Ishikawa (cell line): ENCODE results near the gene HSPBP1.

Experiments used
- CEBPB ChIP-seq: IDR thresholded peaks from 2 replicates; pipeline ENCODE4 v1.6.1; 2012
- CREB1 ChIP-seq: IDR thresholded peaks from 2 replicates; pipeline ENCODE4 v1.6.1; 2012; ENCODE audit warnings: low read depth
- EGR1 ChIP-seq: IDR thresholded peaks from 2 replicates; pipeline ENCODE4 v1.6.1; 2012
- EP300 ChIP-seq: IDR thresholded peaks from 2 replicates; pipeline ENCODE4 v1.6.1; 2012; ENCODE audit warnings: borderline replicate concordance
- FOXM1 ChIP-seq: IDR thresholded peaks from 2 replicates; pipeline ENCODE4 v1.6.1; 2012; ENCODE audit warnings: low read depth, borderline replicate concordance
- MAX ChIP-seq: IDR thresholded peaks from 2 replicates; pipeline ENCODE4 v1.6.1; 2012
- NFIC ChIP-seq: IDR thresholded peaks from 2 replicates; pipeline ENCODE4 v1.6.1; 2012
- RAD21 ChIP-seq: IDR thresholded peaks from 2 replicates; pipeline ENCODE4 v1.6.1; 2012; ENCODE audit warnings: low read depth
- REST ChIP-seq: IDR thresholded peaks from 2 replicates; pipeline ENCODE4 v1.6.1; 2012; ENCODE audit warnings: low read depth, mild to moderate bottlenecking
- TAF1 ChIP-seq: IDR thresholded peaks from 2 replicates; pipeline ENCODE4 v1.6.1; 2012; ENCODE audit warnings: low read depth, mild to moderate bottlenecking
- TCF12 ChIP-seq: IDR thresholded peaks from 2 replicates; pipeline ENCODE4 v1.6.1; 2012; ENCODE audit warnings: low read depth
- TEAD4 ChIP-seq: IDR thresholded peaks from 2 replicates; pipeline ENCODE4 v1.6.1; 2012
- USF1 ChIP-seq: IDR thresholded peaks from 2 replicates; pipeline ENCODE4 v1.6.1; 2012
- YY1 ChIP-seq: IDR thresholded peaks from 2 replicates; pipeline ENCODE4 v1.6.1; 2012; ENCODE audit warnings: low read depth
- ZBTB7A ChIP-seq: IDR thresholded peaks from 2 replicates; pipeline ENCODE4 v1.6.1; 2012; ENCODE audit warnings: low read depth

Gene HSPBP1

GRCh38 chr19:55239004-55239403 is 40.9 kb downstream of the HSPBP1 start:
- TF ChIP-seq NFIC (no peak), REST (no peak), TCF12 (no peak), EGR1 (no peak), ZBTB7A (no peak), EP300 (no peak), YY1 (no peak), CREB1 (no peak), RAD21 (no peak), MAX (no peak), USF1 (no peak), CEBPB (no peak), FOXM1 (no peak)

GRCh38 chr19:55238030-55238429 is 41.9 kb downstream of the HSPBP1 start:
- TF ChIP-seq TAF1: no peak
- TF ChIP-seq TCF12: no peak
- no peak for TF ChIP-seq MAX
- TF ChIP-seq REST: no peak
- TF ChIP-seq FOXM1: no peak
- no peak for TF ChIP-seq RAD21
- no peak for TF ChIP-seq EGR1
- TF ChIP-seq CEBPB: no peak
- TF ChIP-seq EP300: no peak
- no peak for TF ChIP-seq NFIC
- TF ChIP-seq USF1: no peak
- TF ChIP-seq TEAD4: no peak
- no peak for TF ChIP-seq CREB1
- no peak for TF ChIP-seq ZBTB7A

- TF ChIP-seq TEAD4 (no peak), NFIC (no peak), EGR1 (no peak), RAD21 (no peak), TAF1 (no peak), EP300 (no peak), MAX (no peak), USF1 (no peak), FOXM1 (no peak), CREB1 (no peak), CEBPB (no peak), YY1 (no peak)
These were observed 46.9 kb downstream of the HSPBP1 start for GRCh38 chr19:55232986-55233385.

- no peak for TF ChIP-seq TCF12
- TF ChIP-seq FOXM1: no peak
- TF ChIP-seq EP300: no peak
- TF ChIP-seq USF1: no peak
- TF ChIP-seq RAD21: no peak
- no peak for TF ChIP-seq TEAD4
- TF ChIP-seq CREB1: no peak
- TF ChIP-seq YY1: no peak
- TF ChIP-seq MAX: no peak
These were observed 47.7 kb downstream of the HSPBP1 start for GRCh38 chr19:55232286-55232602.
